Measurements from ENCODE around the gene RBKS. TPM values are rescaled to one million over a fixed set of nuclear protein-coding genes. Genes with fewer than 3 reads are reported as not detected.
A peak's percentile ranks its signal among the peaks of the same experiment; 100 is the strongest.

The RBKS gene
- total RNA-seq, 1 experiment from 2014 or later: 1.7 TPM

DNA sequence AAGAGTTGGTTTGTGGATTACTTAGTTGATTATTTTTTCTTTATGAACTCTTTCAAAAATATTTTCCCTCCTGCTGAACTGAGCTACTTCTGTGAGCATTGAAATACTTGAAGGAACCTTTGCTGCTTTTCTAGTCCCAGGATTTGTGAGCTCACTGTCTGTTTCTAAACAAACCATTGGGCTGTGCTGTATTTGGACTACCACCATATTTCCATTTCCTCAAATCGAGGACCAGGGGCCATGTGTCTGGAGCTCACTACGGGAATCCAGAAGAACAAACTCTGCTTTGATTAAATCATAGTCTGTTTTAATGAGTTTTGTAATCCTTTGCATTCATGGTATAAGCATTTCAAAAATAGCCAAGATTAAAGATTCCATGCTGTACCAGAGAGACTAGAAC lies 117.4 kb downstream of the RBKS start:
- POLR2A ChIA-PET: no interaction called here
- Mint-ChIP-seq H3K4me3 (peak overlapping the region; percentile 96), H3K36me3 (peaks cover 13% of the 10 kb centered on the region), H3K27ac (no peak overlapping the region), H3K9me3 (no peaks in the 10 kb centered on the region), H3K27me3 (ENCODE audit: low read depth) (peaks cover 6% of the 10 kb centered on the region), H3K4me1 (peaks cover 15% of the 10 kb centered on the region)
- no peak for ATAC-seq
- CTCF ChIA-PET: interaction anchor here (1.4 to 1.6 kb wide), 2 partner anchors 50 to 69 kb away, joined by 4 to 6 read pairs; no protein-coding TSS in a partner anchor
- TF ChIP-seq, protein P1, sequence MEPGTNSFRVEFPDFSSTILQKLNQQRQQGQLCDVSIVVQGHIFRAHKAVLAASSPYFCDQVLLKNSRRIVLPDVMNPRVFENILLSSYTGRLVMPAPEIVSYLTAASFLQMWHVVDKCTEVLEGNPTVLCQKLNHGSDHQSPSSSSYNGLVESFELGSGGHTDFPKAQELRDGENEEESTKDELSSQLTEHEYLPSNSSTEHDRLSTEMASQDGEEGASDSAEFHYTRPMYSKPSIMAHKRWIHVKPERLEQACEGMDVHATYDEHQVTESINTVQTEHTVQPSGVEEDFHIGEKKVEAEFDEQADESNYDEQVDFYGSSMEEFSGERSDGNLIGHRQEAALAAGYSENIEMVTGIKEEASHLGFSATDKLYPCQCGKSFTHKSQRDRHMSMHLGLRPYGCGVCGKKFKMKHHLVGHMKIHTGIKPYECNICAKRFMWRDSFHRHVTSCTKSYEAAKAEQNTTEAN (CRISPR knock-in tag; IDR thresholded peaks at IDR 0.05): no peak
- TF ChIP-seq ZNF396 (CRISPR knock-in tag; IDR thresholded peaks at IDR 0.05; ENCODE audit: borderline replicate concordance) (no peak), ATF3 (CRISPR knock-in tag; conservative IDR thresholded peaks at IDR 0.05) (no peak), ZNF121 (CRISPR knock-in tag; IDR thresholded peaks at IDR 0.05) (no peak), FOXK1 (CRISPR knock-in tag; IDR thresholded peaks at IDR 0.05) (no peak), GTF2I (CRISPR knock-in tag; conservative IDR thresholded peaks at IDR 0.05) (no peak), SMAD4 (CRISPR knock-in tag; IDR thresholded peaks at IDR 0.05) (no peak)
- TF ChIP-seq, protein P2, sequence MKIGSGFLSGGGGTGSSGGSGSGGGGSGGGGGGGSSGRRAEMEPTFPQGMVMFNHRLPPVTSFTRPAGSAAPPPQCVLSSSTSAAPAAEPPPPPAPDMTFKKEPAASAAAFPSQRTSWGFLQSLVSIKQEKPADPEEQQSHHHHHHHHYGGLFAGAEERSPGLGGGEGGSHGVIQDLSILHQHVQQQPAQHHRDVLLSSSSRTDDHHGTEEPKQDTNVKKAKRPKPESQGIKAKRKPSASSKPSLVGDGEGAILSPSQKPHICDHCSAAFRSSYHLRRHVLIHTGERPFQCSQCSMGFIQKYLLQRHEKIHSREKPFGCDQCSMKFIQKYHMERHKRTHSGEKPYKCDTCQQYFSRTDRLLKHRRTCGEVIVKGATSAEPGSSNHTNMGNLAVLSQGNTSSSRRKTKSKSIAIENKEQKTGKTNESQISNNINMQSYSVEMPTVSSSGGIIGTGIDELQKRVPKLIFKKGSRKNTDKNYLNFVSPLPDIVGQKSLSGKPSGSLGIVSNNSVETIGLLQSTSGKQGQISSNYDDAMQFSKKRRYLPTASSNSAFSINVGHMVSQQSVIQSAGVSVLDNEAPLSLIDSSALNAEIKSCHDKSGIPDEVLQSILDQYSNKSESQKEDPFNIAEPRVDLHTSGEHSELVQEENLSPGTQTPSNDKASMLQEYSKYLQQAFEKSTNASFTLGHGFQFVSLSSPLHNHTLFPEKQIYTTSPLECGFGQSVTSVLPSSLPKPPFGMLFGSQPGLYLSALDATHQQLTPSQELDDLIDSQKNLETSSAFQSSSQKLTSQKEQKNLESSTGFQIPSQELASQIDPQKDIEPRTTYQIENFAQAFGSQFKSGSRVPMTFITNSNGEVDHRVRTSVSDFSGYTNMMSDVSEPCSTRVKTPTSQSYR (CRISPR knock-in tag; IDR thresholded peaks at IDR 0.05): no peak
- DNase-seq (ENCODE audit: low spot score): no peak

GRCh38 chr2:27771548-27772335 lies 118.4 kb downstream of the RBKS start, which contains the start of gene MRPL33:
Gene MRPL33 (plus strand): TSS chr2:27771719. CDS start chr2:27771778, 59 bp downstream.
- CTCF ChIA-PET: interaction anchor here (1.6 kb wide), 1 partner anchor 49 kb away, joined by 6 read pairs; no protein-coding TSS in a partner anchor
- DNase-seq (ENCODE audit: low spot score) (peak; percentile 94), ATAC-seq (peak; percentile 94)
- H3K4me1 Mint-ChIP-seq: peaks cover 15% of the 10 kb centered on the region
- H3K27ac Mint-ChIP-seq: peak within 1 kb of the TSS; percentile 99
- H3K36me3 Mint-ChIP-seq: peaks cover 13% of the 10 kb centered on the region
- peaks cover 9% of the 10 kb centered on the region for H3K27me3 Mint-ChIP-seq (ENCODE audit: low read depth)
- peak within 1 kb of the TSS; percentile 96 for H3K4me3 Mint-ChIP-seq
- POLR2A ChIA-PET: interaction anchor here (0.9 kb wide), 1 partner anchor 19 kb away, joined by 3 read pairs; no protein-coding TSS in a partner anchor
- no peaks in the 10 kb centered on the region for H3K9me3 Mint-ChIP-seq
- TF ChIP-seq ZNF532 (CRISPR knock-in tag; IDR thresholded peaks at IDR 0.05; ENCODE audit: borderline replicate concordance) (0 out of 2 replicates have a peak, but pooled peaks have one; percentile 60), FOXK1 (CRISPR knock-in tag; IDR thresholded peaks at IDR 0.05) (peak; percentile 77; the same call in 1 of the 2 replicates), ZSCAN18 (CRISPR knock-in tag; IDR thresholded peaks at IDR 0.05) (no peak), GABPB1 (CRISPR knock-in tag; IDR thresholded peaks at IDR 0.05) (peak; percentile 80), ESRRA (CRISPR knock-in tag; IDR thresholded peaks at IDR 0.05; ENCODE audit: borderline replicate concordance) (peak; percentile 67; the same call in 1 of the 2 replicates), ZNF416 (CRISPR knock-in tag; IDR thresholded peaks at IDR 0.05) (0 out of 2 replicates have a peak, but pooled peaks have one; percentile 56), SP1 (CRISPR knock-in tag; conservative IDR thresholded peaks at IDR 0.05) (peak; percentile 77)
- TF ChIP-seq, protein P3, sequence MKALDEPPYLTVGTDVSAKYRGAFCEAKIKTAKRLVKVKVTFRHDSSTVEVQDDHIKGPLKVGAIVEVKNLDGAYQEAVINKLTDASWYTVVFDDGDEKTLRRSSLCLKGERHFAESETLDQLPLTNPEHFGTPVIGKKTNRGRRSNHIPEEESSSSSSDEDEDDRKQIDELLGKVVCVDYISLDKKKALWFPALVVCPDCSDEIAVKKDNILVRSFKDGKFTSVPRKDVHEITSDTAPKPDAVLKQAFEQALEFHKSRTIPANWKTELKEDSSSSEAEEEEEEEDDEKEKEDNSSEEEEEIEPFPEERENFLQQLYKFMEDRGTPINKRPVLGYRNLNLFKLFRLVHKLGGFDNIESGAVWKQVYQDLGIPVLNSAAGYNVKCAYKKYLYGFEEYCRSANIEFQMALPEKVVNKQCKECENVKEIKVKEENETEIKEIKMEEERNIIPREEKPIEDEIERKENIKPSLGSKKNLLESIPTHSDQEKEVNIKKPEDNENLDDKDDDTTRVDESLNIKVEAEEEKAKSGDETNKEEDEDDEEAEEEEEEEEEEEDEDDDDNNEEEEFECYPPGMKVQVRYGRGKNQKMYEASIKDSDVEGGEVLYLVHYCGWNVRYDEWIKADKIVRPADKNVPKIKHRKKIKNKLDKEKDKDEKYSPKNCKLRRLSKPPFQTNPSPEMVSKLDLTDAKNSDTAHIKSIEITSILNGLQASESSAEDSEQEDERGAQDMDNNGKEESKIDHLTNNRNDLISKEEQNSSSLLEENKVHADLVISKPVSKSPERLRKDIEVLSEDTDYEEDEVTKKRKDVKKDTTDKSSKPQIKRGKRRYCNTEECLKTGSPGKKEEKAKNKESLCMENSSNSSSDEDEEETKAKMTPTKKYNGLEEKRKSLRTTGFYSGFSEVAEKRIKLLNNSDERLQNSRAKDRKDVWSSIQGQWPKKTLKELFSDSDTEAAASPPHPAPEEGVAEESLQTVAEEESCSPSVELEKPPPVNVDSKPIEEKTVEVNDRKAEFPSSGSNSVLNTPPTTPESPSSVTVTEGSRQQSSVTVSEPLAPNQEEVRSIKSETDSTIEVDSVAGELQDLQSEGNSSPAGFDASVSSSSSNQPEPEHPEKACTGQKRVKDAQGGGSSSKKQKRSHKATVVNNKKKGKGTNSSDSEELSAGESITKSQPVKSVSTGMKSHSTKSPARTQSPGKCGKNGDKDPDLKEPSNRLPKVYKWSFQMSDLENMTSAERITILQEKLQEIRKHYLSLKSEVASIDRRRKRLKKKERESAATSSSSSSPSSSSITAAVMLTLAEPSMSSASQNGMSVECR (CRISPR knock-in tag; IDR thresholded peaks at IDR 0.05; ENCODE audit: borderline replicate concordance): peak; percentile 69; the same call in 1 of the 2 replicates
- TF ChIP-seq, protein P4, sequence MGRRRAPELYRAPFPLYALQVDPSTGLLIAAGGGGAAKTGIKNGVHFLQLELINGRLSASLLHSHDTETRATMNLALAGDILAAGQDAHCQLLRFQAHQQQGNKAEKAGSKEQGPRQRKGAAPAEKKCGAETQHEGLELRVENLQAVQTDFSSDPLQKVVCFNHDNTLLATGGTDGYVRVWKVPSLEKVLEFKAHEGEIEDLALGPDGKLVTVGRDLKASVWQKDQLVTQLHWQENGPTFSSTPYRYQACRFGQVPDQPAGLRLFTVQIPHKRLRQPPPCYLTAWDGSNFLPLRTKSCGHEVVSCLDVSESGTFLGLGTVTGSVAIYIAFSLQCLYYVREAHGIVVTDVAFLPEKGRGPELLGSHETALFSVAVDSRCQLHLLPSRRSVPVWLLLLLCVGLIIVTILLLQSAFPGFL (CRISPR knock-in tag; IDR thresholded peaks at IDR 0.05; ENCODE audit: borderline replicate concordance): peak; percentile 55; the same call in 1 of the 2 replicates

Data from WTC11 (cell line).